NCI-H1092 (cell line): ENCODE data around the gene GRIK4.
A peak's percentile ranks its signal among the peaks of the same experiment; 100 is the strongest.

ENCODE experiments used
- DNase-seq: peaks from one replicate; lab custom pipeline; 2025; lab: John Stamatoyannopoulos, UW

GRIK4 gene

DNA sequence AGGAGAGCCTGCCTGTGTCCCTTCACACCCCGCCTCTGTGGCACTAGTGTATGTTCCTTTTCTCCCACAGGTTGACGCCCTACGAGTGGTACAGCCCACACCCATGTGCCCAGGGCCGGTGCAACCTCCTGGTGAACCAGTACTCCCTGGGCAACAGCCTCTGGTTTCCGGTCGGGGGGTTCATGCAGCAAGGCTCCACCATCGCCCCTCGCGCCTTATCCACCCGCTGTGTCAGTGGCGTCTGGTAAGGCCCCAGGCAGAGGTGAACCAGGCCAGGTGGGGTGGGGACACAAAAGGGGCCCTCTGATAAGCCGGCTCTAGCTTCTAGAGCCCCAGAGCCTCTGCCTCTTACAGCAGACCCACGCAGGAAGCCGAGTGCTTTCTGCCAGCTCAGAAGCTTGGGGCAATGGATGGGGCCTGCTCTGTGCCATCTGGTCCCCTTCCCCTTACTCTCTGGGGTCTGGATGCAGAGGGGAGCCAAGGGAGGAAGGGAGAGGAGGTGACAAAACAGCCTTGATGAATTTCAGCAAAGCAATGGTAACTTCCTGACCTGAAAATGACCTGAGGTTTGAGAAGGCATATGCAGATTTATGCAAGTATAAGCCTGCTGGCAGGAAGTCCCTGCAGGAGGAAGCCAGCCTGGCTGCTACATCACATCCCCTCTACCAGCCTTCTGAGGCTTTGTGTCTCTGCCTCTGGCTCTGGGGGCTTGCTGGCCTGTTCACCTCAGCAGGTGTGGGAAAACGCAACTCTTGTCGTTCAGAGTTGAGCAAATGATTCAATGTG, 445.4 kb downstream of the GRIK4 start:
- DNase-seq, result no peak

- no peak for DNase-seq
Measured at GRCh38 chr11:120958185-120958584, 446.6 kb downstream of the GRIK4 start.

DNA sequence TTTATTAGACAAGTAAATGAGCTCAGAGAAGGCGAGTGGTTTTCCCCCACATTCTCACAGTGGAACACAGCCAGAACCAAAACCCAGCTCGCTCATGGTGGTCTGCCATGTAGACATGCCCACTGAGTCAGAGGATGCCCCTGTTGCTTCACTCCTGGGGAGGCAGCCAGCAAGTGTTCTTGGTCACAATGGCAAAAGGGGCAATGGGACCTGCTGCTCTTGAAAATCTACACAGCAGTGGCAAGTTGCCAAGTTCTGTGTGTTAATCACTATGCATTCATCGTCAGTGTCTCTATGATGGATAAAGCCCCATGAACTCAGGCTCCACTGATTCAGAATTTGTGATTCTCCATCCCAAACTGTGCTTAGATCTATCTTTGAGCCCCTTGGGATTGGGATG, 447.6 kb downstream of the GRIK4 start:
- no peak for DNase-seq

DNA sequence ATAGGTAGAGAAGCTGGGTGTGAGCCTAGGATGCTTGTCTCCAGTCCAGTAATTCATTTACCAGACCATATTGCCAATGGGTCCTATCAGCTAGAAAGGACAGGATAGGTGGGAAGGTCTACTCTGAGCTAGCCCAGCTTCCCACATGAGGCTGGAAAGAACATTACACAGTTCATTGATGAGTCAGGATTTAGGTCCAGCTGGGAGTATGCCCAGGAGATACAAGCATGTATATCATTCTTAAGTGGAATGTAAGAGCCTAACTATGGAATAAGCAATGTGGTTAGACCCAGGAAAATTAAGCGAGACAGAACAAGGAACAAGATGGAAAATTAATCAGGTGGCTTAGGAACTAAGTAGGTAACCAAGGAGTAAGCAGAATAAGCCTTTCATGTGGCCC, 453.3 kb downstream of the GRIK4 start:
- DNase-seq, result no peak

DNA sequence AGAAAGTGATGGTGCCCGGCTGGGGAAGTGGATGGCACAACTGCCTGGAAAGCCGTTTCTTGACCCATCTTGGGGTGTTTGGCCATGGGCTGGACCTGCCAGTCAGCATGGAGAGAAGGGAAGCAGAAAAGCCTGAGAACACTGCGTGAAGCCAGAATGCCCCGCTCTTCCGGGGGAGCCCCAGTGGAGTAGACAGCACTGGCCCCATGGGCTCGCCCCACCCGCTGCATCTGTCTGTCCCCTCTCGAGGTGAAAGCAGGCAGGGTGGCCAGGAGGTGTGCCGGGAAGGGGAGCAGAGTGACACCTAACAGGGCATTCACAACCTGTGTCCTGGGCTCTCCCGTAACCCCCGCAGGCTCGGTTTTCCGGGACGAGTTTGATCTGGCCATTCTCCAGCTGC, 455.3 kb downstream of the GRIK4 start:
- no peak for DNase-seq

- DNase-seq, result no peak
Measured at GRCh38 chr11:120969993-120970392, 458.4 kb downstream of the GRIK4 start.

DNA sequence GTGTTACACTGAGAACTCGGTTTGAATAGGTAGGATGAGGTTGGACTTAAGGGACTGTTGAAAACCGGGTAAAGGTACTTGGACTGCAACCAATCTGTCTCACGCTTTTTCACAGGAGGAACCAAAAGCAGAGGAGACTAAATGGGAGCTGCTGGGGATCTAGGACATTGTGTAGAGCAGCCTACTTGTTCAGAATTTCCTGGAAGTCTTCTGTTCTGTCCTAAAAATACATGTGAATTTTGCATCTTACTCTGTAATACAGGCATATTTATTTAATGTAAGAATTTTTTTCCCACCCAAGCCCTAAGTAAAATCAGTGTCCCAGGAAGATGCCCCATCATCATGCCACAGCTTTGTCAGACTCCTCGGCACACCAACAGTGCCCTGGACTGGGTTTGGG, 460.3 kb downstream of the GRIK4 start:
- DNase-seq, result no peak

GRCh38 chr11:120972621-120973020, 461.1 kb downstream of the GRIK4 start:
- DNase-seq, result no peak

- DNase-seq, result no peak
Measured at GRCh38 chr11:120973501-120973900, 462.0 kb downstream of the GRIK4 start.

GRCh38 chr11:120974466-120974865, 462.9 kb downstream of the GRIK4 start:
- no peak for DNase-seq

GRCh38 chr11:120974965-120975364, 463.4 kb downstream of the GRIK4 start:
- DNase-seq, result no peak

DNA sequence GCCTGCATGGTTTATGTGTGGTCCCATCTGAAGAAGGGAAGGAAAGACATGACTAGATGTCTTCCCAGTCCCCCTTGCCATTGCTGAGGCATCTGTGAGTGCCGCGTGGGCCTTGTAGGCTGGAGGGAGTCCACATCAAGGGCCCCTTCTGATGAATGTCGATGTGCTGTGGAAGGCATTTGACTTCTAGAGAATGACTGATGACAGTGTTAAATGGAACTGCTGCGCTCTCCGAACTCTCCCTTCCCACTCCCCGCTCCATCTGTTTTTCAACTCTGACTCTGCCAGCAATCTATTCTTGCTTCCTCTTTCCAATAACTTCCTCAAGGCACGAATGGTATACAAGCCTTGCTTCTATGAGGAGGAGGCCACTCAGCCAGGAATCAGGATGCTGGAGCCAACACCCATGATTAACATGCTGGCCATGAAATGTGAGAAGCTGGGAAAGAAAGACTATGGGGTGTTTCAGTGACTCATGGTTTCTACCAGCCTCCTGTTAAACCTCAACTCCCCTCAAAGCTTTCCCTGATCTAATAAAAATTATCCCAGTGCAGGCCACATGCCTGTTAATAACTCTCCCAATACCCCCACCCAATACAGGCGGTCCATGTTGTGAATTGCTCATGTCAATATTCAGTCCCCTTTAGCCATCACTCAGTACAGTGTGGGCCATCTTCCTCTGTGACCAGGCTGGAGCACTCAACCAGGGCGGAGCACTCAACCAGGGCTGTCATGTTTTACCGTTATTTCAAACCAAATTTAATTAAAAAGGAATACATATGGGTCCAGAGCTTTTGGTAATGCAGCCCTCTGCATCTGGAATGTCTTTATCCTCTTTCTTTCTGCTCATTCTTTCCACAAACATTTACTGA, 466.0 kb downstream of the GRIK4 start:
- DNase-seq, result no peak

GRCh38 chr11:120978701-120979100, 467.2 kb downstream of the GRIK4 start:
- DNase-seq, result no peak

DNA sequence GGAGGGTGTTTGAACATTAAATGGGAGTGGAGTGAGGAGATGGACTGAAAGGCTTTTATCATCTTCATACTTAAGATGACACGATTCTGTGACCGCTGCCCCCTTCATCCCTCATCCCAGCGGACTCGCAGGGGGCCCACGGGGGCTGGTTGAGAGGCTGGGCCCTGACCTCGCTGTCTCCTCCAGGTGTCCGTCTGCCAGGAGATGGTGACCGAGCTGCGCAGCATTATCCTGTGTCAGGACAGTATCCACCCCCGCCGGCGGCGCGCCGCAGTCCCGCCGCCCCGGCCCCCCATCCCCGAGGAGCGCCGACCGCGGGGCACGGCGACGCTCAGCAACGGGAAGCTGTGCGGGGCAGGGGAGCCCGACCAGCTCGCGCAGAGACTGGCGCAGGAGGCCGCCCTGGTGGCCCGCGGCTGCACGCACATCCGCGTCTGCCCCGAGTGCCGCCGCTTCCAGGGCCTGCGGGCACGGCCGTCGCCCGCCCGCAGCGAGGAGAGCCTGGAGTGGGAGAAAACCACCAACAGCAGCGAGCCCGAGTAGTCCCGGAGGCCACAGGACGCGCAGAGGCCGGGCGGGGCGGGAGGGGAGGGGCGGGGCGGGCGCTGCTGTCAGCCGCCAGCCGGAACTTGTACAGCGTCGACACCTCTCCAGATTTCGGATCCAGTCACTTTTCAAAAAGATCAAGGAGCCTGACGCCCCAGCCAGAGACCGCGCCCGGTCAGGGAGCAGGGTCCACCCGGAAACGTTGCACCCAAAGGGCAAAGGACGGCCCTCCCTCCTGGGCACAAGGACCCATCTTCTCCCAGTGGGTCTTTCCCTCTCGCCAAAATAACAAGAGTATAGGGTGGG, 474.4 kb downstream of the GRIK4 start:
- DNase-seq, result peak; percentile 40

- no peak for DNase-seq
Measured at GRCh38 chr11:120988603-120989002, 477.1 kb downstream of the GRIK4 start.

DNA sequence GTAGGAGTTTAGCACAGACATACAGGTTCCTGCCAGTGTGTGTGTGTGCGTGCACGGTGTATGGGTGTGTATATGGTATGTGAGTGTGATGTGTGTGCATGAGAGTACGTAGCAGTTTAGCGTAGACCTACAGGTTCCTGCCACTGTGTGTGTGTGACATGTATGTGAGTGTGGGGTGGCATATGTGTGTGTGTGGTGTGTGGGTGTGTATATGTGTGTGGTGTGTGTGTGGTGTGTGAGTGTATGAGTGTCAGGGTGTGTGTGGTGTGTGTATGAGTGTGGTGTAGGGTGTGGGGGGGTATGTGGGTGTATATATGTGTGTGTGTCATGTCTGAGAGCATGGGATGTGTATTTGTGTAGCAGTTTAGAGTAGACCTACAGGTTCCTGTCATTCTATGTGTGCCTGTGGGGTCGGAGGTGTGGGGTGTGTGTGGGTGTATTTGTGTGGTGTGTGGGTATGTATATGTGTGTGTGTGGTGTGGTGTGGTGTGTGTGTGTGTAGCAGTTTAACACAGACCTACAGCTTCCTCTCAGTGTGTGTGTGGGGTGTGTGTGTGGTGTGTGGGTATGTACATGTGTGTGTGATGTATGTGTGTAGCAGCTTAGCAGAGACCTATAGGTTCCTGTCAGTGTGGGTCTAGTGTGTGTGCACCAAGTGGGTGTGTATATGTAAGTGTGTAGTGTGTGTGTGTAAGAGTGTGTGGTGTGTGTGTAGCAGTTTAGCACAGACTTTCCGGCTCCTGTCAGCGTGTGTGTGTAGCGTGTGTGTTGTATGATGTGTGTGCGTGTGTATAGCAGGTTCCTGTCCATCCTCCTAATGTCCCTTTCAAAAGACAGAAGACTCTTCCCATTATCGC, 480.5 kb downstream of the GRIK4 start:
- DNase-seq, result no peak

- no peak for DNase-seq
Measured at GRCh38 chr11:120994091-120994859, 482.7 kb downstream of the GRIK4 start.

GRCh38 chr11:120995184-120995583, 483.6 kb downstream of the GRIK4 start:
- no peak for DNase-seq

GRCh38 chr11:120996973-120997372, 485.4 kb downstream of the GRIK4 start:
- DNase-seq, result no peak

DNA sequence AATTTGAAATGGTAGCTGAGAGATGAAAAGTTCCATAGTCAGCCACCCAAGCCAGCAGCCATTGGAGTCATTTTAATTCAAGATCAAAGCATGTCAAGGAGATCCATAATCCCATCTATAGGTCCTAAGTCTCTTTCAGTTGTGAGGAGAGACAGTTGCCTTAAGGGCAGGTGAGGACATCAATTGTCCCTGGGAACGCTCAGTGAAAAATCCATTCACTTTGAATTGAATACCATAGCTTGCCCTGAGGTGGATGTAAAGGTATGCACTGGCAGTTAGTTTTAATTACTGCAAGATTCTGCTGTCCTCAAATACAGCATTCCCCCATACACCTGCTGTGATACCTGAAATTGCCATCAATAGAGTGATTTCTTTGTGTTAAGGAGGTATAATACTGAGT, 487.0 kb downstream of the GRIK4 start:
- no peak for DNase-seq
